RPMI8226 (cell line): Measurements from ENCODE around the gene TIGD1.

Source experiments
- DNase-seq: peaks from one replicate; pipeline ENCODE4 v3.0.0-alpha.2; 2015

The TIGD1 gene

GRCh38 chr2:232521959-232522622, 28.3 kb downstream of the TIGD1 start:
- DNase-seq, result peak; percentile 54

GRCh38 chr2:232521098-232521497, 29.3 kb downstream of the TIGD1 start:
- DNase-seq, result no peak

DNA sequence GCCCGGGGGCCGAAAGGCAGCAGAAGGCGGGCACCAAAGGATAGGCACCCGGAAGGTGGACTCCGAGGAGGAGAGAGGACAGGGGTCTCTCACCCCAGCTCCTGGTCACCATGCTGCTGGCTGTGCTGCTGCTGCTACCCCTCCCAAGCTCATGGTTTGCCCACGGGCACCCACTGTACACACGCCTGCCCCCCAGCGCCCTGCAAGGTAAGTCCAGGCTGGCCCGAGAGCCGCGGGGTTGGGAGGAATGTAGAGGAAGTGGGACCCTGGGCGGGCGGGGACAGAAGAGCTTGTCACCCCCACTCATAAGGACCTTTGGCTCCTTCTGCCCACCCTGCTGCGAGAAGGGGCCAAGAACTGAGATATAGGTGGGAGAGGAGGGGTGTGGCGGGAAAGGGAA, 29.9 kb downstream of the TIGD1 start:
- peak; percentile 34 for DNase-seq

- no peak for DNase-seq
Measured at GRCh38 chr2:232519581-232520438, 30.5 kb downstream of the TIGD1 start, which contains the start of gene PRSS56. Gene PRSS56 (plus strand): TSS chr2:232520388. CDS start chr2:232520599, 211 bp downstream.

- DNase-seq, result no peak
Measured at GRCh38 chr2:232518844-232519243, 31.5 kb downstream of the TIGD1 start.

GRCh38 chr2:232516551-232516950, 33.8 kb downstream of the TIGD1 start:
- no peak for DNase-seq

DNA sequence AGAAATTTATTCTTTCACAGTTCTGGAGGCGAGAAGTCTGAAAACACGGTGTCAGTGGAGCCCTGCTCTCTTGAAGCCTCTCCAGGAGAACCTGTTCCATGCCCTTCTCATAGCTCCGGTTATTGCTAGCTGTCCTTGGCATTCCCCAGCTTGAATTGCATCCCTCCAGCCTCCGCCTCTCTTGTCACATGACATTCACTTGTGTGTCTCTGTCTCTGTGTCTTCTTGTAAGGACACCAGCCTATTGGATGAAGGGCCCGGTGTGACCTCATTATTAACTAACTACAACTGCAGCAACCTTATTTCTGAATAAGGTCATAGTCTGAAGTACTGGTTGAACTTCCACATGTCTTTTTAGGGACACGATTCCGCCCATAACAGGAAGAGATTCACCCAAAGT, 34.7 kb downstream of the TIGD1 start:
- DNase-seq, result no peak

- DNase-seq, result no peak
Measured at GRCh38 chr2:232513353-232513752, 37.0 kb downstream of the TIGD1 start.

- DNase-seq, result no peak
Measured at GRCh38 chr2:232512602-232513001, 37.8 kb downstream of the TIGD1 start.

- DNase-seq, result no peak
Measured at GRCh38 chr2:232511336-232511890, 38.9 kb downstream of the TIGD1 start.

DNA sequence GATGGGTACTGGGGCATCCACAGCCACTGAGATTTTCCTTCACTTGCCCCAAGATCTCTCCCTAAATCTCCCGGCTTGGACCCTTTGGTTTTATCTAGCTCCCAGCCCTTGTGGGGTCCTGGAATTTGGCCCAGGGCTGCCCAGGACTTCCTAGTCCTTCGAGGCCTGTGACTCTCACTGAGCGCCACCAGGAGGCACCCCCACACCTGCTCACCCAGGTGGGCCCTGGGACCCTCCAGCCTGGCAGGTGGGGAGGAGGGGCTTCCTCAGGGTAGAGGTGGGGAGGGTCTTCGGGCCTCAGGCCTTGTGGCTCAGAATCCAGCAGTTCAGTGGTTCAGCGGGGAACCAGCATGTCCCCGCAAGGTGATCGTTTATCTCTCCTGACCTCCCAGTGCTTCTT, 42.1 kb downstream of the TIGD1 start:
- no peak for DNase-seq

- no peak for DNase-seq
Measured at GRCh38 chr2:232506709-232507108, 43.6 kb downstream of the TIGD1 start.

DNA sequence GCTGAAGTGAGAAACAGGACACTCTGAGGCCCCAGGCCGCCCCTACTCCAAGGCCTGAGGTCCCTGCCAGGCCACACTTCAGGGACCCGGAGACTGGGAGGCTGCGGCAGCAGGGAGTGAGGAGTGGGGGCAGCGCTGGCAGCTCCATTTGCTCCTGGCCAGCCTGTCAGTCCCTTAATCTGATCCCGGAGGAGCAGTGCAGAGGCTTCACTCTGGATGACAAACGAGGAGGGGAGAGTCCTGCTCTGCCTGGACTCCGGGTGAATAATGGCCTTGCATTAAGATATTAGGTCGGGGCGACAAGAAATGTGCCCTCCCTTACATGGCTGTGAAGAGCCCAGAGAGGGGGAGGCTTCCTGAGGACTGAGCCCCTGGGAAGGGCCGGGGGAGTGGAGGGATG, 44.5 kb downstream of the TIGD1 start:
- no peak for DNase-seq

GRCh38 chr2:232504438-232504837, 45.9 kb downstream of the TIGD1 start:
- DNase-seq, result no peak

GRCh38 chr2:232503809-232504323, 46.5 kb downstream of the TIGD1 start:
- no peak for DNase-seq

DNA sequence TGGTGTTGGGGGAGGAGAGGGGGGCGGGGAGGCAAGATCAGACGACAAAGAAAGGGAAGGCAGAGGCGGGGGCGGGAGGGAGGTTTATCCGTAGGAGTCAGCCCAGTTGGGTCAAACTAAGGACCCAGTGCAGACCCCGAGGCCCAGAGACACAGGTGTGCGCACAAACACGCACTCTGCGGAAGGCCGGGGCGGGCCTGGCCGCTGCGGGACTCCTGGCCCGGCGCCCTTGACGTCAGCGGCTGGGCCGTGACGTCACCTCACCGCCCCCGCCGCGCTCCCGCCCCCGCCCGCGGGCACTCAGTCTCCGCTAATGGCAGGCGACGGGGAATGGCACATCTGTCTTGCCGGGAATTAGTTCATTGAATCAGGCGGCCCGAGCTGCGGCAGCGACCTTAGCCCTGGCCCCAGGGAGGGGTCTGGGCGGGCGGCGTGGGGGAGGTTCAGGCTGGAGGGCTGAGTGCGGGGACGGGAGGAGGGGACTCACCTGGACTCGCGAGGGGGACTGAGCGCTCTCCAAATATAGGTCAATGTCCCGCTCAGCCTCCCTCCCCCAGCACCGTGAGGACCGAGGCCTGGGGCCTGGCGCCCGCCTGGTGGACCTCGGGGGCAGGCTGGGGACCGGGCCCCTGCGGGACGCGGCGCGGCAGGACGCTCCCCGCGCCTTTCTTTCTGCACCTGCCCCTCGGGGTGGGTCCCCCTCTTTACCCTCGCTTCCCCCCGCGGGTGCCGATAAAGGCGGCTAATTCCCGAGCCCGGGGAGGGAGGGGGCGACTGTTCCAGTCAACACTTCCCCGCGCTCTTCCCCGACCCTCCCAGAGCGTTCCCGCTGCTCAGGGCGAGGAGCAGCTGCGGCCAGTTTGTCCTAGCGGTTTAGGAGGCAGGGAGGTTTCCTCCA, 47.2 kb downstream of the TIGD1 start:
- no peak for DNase-seq

DNA sequence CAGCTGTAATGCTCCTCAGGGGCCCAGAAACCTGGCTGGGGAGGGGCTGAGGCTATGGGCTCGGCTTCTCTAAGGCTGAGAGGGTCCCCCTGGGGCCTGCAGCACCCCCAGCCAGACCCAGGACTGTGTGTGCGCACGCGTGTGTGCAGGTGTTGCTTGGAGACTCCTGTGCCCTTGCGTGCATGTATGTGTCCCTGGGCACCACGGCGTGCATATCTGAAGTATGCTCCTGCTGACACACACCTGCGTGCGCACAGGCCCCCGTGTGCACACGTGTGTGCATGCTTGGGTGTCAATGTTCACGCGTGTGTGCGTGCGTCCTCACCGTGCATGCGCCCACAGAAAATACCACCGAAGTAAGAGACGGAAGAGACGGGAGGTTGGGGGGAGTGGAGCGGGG, 47.8 kb downstream of the TIGD1 start:
- no peak for DNase-seq

- no peak for DNase-seq
Measured at GRCh38 chr2:232501794-232502390, 48.5 kb downstream of the TIGD1 start.

DNA sequence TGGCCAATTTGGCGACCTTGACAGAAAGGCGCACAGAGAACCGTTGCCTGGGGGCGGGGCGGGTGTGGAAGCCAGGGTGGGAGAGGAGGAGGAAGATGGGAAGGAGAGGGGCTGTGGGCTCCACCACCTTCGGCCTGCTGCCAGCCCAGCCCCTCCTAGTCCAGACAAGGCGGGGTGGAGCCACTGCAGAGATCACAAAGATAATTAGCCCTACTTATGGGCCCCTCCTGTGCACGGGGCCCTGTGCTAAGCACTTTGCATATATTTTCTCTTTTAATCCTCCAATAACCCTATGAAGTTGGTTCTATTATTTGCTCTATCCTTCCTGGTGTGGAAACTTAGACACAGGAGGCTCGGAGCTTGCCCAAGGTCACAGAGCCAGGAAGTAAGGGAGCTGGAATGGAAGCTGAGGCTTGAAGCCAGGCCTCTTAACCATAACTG, 49.0 kb downstream of the TIGD1 start:
- DNase-seq, result no peak

GRCh38 chr2:232498452-232498851, 51.9 kb downstream of the TIGD1 start:
- no peak for DNase-seq
